OCI-LY3 (cell line): ENCODE results near the gene PCNA.
"Not testable (repeated sequence)": the region's sequence is repeated elsewhere in the genome, so short reads cannot be mapped to it uniquely, and the experiment has no call there.

Experiments used
- H2AFZ ChIP-seq: fragments of 200-600, 300-600 bp; shearing (Covaris generic); 2 replicates; pipeline ENCODE4 v1.6.0; 2014; ENCODE audit warnings: antibody characterized with exemption, low read depth, low read length
- H3K27ac ChIP-seq: fragments of 200-600, 300-600 bp; sonication (generic); 2 replicates; pipeline ENCODE4 v1.5.1; 2014; ENCODE audit warnings: mild to moderate bottlenecking, low read length, moderate library complexity, mixed read lengths
- H3K27me3 ChIP-seq: fragments of 200-600, 300-600 bp; sonication (generic); 2 replicates; pipeline ENCODE4 v1.6.1; 2014; ENCODE audit warnings: low read depth, low read length, mixed read lengths
- H3K36me3 ChIP-seq: fragments of 200-600, 300-600 bp; sonication (generic); replicated peaks from 2 replicates; pipeline ENCODE3; 2014; ENCODE audit warnings: low read depth, low read length, mixed read lengths
- H3K4me1 ChIP-seq: fragments of 300-600, 200-600 bp; sonication (generic); 2 replicates; pipeline ENCODE4 v1.6.1; 2014; ENCODE audit warnings: low read length, mixed read lengths
- H3K4me2 ChIP-seq: fragments of 200-600, 300-600 bp; sonication (generic); 2 replicates; pipeline ENCODE4 v1.6.1; 2014; ENCODE audit warnings: low read length, mixed read lengths
- H3K4me3 ChIP-seq: fragments of 300-600, 200-600 bp; sonication (generic); 2 replicates; pipeline ENCODE4 v1.5.1; 2014; ENCODE audit warnings: antibody characterized with exemption, mild to moderate bottlenecking, low read length, moderate library complexity
- H3K79me2 ChIP-seq: fragments of 300-600, 200-600 bp; shearing (Covaris generic); 2 replicates; pipeline ENCODE4 v1.6.1; 2014; ENCODE audit warnings: mild to moderate bottlenecking, low read length, mixed read lengths
- H3K9ac ChIP-seq: fragments of 300-600, 200-600 bp; shearing (Covaris generic); 2 replicates; pipeline ENCODE4 v1.6.0; 2014; ENCODE audit warnings: mild to moderate bottlenecking, low read length, moderate library complexity
- H3K9me3 ChIP-seq: fragments of 200-600, 300-600 bp; shearing (Covaris generic); 2 replicates; pipeline ENCODE4 v1.6.1; 2014; ENCODE audit warnings: low read length, mixed read lengths; ENCODE audit not compliant: insufficient read depth
- H4K20me1 ChIP-seq: fragments of 200-600, 300-600 bp; sonication (generic); 2 replicates; pipeline ENCODE4 v1.6.1; 2016; ENCODE audit warnings: low read length, mixed read lengths; ENCODE audit not compliant: insufficient read depth
- EZH2phosphoT487 ChIP-seq: fragments of 200-600 bp; shearing (Covaris generic); IDR thresholded peaks from 2 replicates; pipeline ENCODE4 v1.6.1; 2018; ENCODE audit warnings: antibody characterized with exemption, mixed run types, low read depth
- TF ChIP-seq, protein P1 (sequence below): fragments of 200-600, 300-600 bp; sonication (generic); IDR thresholded peaks from 2 replicates; pipeline ENCODE4 v1.5.1; 2014; ENCODE audit warnings: antibody characterized with exemption, low read length, low read depth

Gene PCNA

DNA sequence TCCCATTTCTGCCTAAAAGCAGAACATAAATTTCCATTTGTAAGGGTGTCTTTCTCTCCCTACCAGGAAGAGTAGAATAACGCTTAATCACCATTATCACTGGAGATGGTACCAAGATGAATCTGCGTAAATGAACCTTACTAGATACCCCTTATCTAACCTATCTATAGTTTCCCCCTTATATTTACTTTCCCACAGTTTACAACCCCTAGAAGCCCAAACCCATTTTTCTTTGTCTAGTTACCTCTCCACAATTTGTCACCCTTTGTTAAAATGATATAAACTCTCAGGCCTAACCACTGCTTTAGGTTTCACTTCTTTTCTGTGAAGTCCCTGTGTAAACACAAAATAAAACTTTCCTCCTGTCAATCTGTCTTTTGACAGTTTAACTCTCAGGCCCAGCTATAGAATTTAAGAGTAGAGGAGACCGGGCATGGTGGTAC is 45.5 kb downstream of the PCNA start:
- no peaks in the 10 kb centered on the region for H3K79me2 ChIP-seq
- H4K20me1 ChIP-seq, result no peaks in the 10 kb centered on the region
- peak overlapping the region; percentile 3 for H2AFZ ChIP-seq
- peak overlapping the region; percentile 15 for H3K4me2 ChIP-seq
- no peak for TF ChIP-seq EZH2phosphoT487
- H3K36me3 ChIP-seq, result no peaks in the 10 kb centered on the region
- H3K27ac ChIP-seq, result no peak overlapping the region
- H3K4me1 ChIP-seq, result peaks cover 31% of the 10 kb centered on the region
- H3K4me3 ChIP-seq, result no peak overlapping the region
- H3K9me3 ChIP-seq, result no peaks in the 10 kb centered on the region
- no peak overlapping the region for H3K9ac ChIP-seq
- H3K27me3 ChIP-seq, result no peaks in the 10 kb centered on the region

DNA sequence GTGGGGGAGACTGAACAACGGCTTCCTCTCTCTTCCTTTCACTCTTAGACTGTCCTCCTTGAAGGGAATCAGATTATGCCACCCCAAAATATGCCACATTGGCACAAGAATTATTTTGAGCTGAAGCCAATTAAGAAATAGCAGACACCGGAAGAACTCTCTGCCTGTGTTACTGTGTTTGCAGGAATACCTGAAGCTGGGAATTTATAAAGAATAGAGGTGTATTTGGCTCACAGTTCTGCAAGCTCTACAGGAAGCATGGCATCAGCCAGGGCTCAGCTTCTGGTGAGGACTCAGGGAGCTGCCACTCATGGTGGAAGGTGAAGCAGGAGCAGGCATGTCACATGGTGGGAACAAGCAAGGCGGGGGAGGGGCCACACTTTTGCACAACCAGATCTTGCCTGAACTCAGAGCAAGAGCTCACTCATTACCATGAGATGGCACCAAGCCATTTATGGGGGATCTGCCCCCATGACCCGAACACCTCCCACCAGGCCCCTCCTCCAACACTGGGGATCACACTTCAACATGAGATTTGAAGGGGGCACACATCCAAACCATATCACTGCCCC is 46.0 kb downstream of the PCNA start:
- TF ChIP-seq, protein P1, sequence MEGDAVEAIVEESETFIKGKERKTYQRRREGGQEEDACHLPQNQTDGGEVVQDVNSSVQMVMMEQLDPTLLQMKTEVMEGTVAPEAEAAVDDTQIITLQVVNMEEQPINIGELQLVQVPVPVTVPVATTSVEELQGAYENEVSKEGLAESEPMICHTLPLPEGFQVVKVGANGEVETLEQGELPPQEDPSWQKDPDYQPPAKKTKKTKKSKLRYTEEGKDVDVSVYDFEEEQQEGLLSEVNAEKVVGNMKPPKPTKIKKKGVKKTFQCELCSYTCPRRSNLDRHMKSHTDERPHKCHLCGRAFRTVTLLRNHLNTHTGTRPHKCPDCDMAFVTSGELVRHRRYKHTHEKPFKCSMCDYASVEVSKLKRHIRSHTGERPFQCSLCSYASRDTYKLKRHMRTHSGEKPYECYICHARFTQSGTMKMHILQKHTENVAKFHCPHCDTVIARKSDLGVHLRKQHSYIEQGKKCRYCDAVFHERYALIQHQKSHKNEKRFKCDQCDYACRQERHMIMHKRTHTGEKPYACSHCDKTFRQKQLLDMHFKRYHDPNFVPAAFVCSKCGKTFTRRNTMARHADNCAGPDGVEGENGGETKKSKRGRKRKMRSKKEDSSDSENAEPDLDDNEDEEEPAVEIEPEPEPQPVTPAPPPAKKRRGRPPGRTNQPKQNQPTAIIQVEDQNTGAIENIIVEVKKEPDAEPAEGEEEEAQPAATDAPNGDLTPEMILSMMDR, result no peak
- no peak for TF ChIP-seq EZH2phosphoT487
- Histone ChIP-seq H3K4me3 (no peak overlapping the region), H3K4me1 (peaks cover 26% of the 10 kb centered on the region), H4K20me1 (no peaks in the 10 kb centered on the region), H3K27me3 (no peaks in the 10 kb centered on the region), H3K27ac (peak overlapping the region; percentile 14; the same call in 1 of the 2 replicates), H3K79me2 (no peaks in the 10 kb centered on the region), H3K36me3 (no peaks in the 10 kb centered on the region), H3K9ac (no peak overlapping the region), H2AFZ (peak overlapping the region; percentile 49), H3K4me2 (peak overlapping the region; percentile 15; the same call in 1 of the 2 replicates), H3K9me3 (no peaks in the 10 kb centered on the region)

DNA sequence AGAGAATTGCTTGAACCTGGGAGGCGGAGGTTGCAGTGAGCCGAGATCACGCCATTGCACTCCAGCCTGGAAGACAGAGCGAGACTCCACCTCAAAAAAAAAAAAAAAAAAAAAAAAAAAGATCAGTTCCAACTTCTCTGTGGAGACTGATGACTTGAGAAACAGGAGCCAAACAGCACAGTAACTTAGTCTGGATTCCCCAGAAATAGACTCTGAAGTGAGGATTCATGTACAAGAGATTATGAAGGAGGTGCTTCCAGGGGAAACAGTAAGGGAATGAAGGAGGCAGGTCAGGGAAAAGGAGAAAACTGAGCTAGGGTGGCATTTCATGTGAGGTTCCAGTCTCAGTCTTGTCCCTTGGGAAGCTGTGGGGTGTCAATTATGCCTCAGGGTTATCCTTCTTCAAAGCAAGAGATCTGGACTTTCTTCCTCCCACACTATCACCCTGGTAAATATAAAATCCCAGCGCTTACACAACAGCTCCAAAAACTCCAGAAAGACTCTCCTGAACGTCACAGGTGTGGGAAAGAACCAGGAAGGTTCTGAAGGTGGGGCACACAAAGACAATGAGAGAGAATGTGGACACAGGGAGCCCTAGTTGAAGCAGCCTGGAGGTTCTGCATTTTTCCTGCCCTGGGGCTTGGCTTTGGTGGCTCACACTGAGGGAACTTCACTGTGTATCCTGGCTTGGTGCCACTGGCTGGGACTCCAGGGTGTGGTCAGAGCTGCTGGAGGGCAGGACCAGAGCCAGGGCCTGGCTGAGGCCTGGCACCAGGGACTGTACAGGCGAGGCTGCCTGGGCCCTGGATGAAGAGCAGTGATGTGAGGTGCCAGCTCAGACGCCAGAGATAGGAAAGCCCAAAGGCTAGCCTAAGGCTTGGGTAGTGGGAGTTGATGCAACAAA is 46.8 kb downstream of the PCNA start:
- Histone ChIP-seq H3K36me3 (no peaks in the 10 kb centered on the region), H3K4me2 (no peak overlapping the region), H3K79me2 (no peaks in the 10 kb centered on the region), H3K4me1 (peaks cover 20% of the 10 kb centered on the region), H3K9me3 (no peaks in the 10 kb centered on the region), H3K27ac (peak overlapping the region; percentile 14; the same call in 1 of the 2 replicates), H2AFZ (peak overlapping the region; percentile 49), H3K27me3 (no peaks in the 10 kb centered on the region; the same call in 1 of the 2 replicates), H4K20me1 (no peaks in the 10 kb centered on the region), H3K9ac (no peak overlapping the region), H3K4me3 (no peak overlapping the region)
- TF ChIP-seq, protein P1, result no peak
- no peak for TF ChIP-seq EZH2phosphoT487

DNA sequence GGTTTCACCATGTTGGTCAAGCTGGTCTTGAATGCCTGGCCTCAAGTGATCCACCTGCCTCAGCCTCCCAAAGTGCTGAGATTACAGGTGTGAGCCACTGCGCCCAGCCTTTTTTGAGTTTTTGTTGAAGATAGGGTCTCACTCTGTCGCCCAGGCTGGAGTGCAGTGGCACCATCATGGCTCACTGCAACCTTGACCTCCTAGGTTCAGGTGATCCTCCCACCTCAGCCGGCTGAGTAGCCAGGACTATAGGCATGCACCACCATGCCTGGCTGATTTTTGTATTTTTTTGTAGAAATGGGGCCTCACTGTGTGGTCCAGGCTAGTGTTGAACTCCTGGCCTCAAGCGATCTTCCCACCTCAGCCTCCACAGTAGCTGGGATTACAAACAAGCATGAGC is 47.8 kb downstream of the PCNA start:
- H3K4me2 ChIP-seq, H3K27ac ChIP-seq: not testable (repeated sequence)
- H3K4me1 ChIP-seq, result peaks cover 15% of the 10 kb centered on the region

DNA sequence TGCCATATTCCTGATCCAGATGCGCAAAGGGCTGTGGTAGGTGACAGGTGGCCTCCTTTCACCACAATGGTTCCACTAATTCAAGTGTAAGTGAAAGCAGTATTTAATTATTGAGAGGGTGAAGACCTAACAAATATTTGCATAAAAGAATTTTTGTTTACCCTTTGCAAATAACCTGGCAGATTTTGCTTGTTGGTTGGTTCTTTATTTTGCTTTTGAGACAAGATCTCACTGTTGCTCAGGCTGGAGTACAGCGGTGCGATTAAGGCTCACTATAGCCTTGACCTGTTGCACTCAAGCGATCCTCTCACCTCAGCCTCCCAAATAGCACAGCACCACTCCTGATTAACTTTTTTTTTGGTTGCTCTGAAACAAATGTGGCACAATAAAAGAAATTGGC is 49.2 kb downstream of the PCNA start:
- TF ChIP-seq EZH2phosphoT487, result no peak
- TF ChIP-seq, protein P1, result no peak
- Histone ChIP-seq H3K4me1 (peaks cover 15% of the 10 kb centered on the region), H3K9ac (no peak overlapping the region)

More for the DNA sequence above, 47.8 kb downstream of the PCNA start:
- not testable (repeated sequence) for H3K4me3 ChIP-seq, H2AFZ ChIP-seq, H4K20me1 ChIP-seq, H3K9me3 ChIP-seq, H3K79me2 ChIP-seq, H3K27me3 ChIP-seq, H3K36me3 ChIP-seq, H3K9ac ChIP-seq

More for the DNA sequence above, 49.2 kb downstream of the PCNA start:
- H3K27ac ChIP-seq, result no peak overlapping the region
- H3K9me3 ChIP-seq, result no peaks in the 10 kb centered on the region
- no peak overlapping the region for H3K4me2 ChIP-seq
- no peaks in the 10 kb centered on the region for H4K20me1 ChIP-seq
- H2AFZ ChIP-seq, result no peak overlapping the region
- no peaks in the 10 kb centered on the region for H3K36me3 ChIP-seq
- no peaks in the 10 kb centered on the region; the same call in 1 of the 2 replicates for H3K27me3 ChIP-seq
- H3K4me3 ChIP-seq, result no peak overlapping the region
- no peaks in the 10 kb centered on the region for H3K79me2 ChIP-seq
